ENCODE measurements around the gene WBP4. TPM values are rescaled to one million over a fixed set of nuclear protein-coding genes. Genes with fewer than 3 reads are reported as not detected.
A peak's percentile ranks its signal among the peaks of the same experiment; 100 is the strongest.

Gene WBP4
- total and polyA plus RNA-seq, 9 of the 15 experiments (the other 6 are each of a cell fraction or from before 2014, with no cell fraction given): 5.5 to 12.2 (median 7.9) TPM

DNA sequence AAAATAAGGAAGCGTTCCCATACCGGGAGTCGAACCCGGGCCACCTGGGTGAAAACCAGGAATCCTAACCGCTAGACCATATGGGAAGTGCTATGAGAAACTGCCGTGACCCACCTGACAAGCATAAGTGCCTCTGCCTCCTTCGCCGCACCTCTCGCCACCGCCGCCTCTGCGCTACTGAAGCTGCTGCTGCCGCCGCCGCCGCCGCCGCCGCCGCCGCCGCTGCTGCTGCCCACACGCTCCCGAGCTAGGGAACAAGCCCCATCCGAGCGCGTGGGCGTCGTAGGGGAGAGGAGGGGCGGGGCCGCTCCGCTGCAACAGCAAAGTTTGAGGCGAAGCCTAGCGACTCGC, 610 bp upstream of the WBP4 start (continued):
- TF ChIP-seq RBM34 (IDR thresholded peaks at IDR 0.05; ENCODE audit: borderline replicate concordance, insufficient read depth, low read length) (no peak), MAFF (IDR thresholded peaks at IDR 0.05; ENCODE audit: low read length) (no peak), ZFP30 (CRISPR knock-in tag; IDR thresholded peaks at IDR 0.05; ENCODE audit: borderline replicate concordance) (no peak), ZKSCAN3 (CRISPR knock-in tag; IDR thresholded peaks at IDR 0.05) (no peak), SPI1 (IDR thresholded peaks at IDR 0.05; ENCODE audit: borderline replicate concordance, low read depth, low read length) (no peak), ZNF717 (CRISPR knock-in tag; IDR thresholded peaks at IDR 0.05) (no peak), CBFB (CRISPR knock-in tag; IDR thresholded peaks at IDR 0.05) (0 out of 2 replicates have a peak, but pooled peaks have one; percentile 23), MCM2 (IDR thresholded peaks at IDR 0.05; ENCODE audit: low read depth) (no peak), ZNF764 (CRISPR knock-in tag; IDR thresholded peaks at IDR 0.05; ENCODE audit: low read depth) (0 out of 2 replicates have a peak, but pooled peaks have one; percentile 27), ZNF551 (CRISPR knock-in tag; IDR thresholded peaks at IDR 0.05) (no peak), ARHGAP35 (IDR thresholded peaks at IDR 0.05; ENCODE audit: partially characterized antibody) (no peak), CEBPB (tag; IDR thresholded peaks at IDR 0.05) (no peak), MLLT1 (IDR thresholded peaks at IDR 0.05) (no peak), RBM39 (optimal IDR thresholded peaks at IDR 0.05; ENCODE audit: low read depth, low read length) (no peak), BCOR (IDR thresholded peaks at IDR 0.05) (no peak; the same call in 1 of the 2 replicates), KLF1 (tag; IDR thresholded peaks at IDR 0.05) (no peak), ZNF707 (CRISPR knock-in tag; conservative IDR thresholded peaks at IDR 0.05) (no peak)
- TF ChIP-seq, protein P1, sequence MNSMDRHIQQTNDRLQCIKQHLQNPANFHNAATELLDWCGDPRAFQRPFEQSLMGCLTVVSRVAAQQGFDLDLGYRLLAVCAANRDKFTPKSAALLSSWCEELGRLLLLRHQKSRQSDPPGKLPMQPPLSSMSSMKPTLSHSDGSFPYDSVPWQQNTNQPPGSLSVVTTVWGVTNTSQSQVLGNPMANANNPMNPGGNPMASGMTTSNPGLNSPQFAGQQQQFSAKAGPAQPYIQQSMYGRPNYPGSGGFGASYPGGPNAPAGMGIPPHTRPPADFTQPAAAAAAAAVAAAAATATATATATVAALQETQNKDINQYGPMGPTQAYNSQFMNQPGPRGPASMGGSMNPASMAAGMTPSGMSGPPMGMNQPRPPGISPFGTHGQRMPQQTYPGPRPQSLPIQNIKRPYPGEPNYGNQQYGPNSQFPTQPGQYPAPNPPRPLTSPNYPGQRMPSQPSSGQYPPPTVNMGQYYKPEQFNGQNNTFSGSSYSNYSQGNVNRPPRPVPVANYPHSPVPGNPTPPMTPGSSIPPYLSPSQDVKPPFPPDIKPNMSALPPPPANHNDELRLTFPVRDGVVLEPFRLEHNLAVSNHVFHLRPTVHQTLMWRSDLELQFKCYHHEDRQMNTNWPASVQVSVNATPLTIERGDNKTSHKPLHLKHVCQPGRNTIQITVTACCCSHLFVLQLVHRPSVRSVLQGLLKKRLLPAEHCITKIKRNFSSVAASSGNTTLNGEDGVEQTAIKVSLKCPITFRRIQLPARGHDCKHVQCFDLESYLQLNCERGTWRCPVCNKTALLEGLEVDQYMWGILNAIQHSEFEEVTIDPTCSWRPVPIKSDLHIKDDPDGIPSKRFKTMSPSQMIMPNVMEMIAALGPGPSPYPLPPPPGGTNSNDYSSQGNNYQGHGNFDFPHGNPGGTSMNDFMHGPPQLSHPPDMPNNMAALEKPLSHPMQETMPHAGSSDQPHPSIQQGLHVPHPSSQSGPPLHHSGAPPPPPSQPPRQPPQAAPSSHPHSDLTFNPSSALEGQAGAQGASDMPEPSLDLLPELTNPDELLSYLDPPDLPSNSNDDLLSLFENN (IDR thresholded peaks at IDR 0.05; ENCODE audit: low read depth in 2 of 2, low read length in 2 of 2): no peak

Data from K562 (cell line).